Panc1 (cell line): Measurements from ENCODE around the gene TMEM63C. TPM values are rescaled to one million over a fixed set of nuclear protein-coding genes. Genes with fewer than 3 reads are reported as not detected.

Experiments used
- ATAC-seq: fragments of 200-7000 bp; cut with Tn5 transposase; 2 replicates; pipeline ENCODE4 v1.9.1; 2020; ENCODE audit warnings: mild to moderate bottlenecking, moderate library complexity
- BruUV-seq: library from RNA; stranded (reverse); fragments of 400-500 nt; replicated peaks from 2 replicates; lab custom pipeline; 2021; lab: Mats Ljungman, UMichigan
- CTCF ChIA-PET: fragments of 300-600 bp; sonication (Branson Sonifier 250); formaldehyde crosslinking; loops from one replicate; lab custom pipeline; 2022; ENCODE audit warnings: antibody characterized with exemption; lab: Charles Lee
- POLR2A ChIA-PET: fragments of 300-600 bp; sonication (Branson Sonifier 250); formaldehyde crosslinking; loops from one replicate; lab custom pipeline; 2022; ENCODE audit warnings: antibody characterized with exemption; lab: Charles Lee
- DNase-seq: peaks from one replicate; pipeline ENCODE4 v3.0.0-alpha.2; 2010; ENCODE audit warnings: low read depth, low spot score
- H3K27ac ChIP-seq: 2 replicates; pipeline ENCODE4 v1.5.1; 2011; ENCODE audit warnings: mild to moderate bottlenecking, low read length, inconsistent platforms
- H3K27me3 ChIP-seq: fragments of 200-500 bp; sonication (Bioruptor generic); 2 replicates; pipeline ENCODE4 v1.6.0; 2014; ENCODE audit warnings: low read length, inconsistent platforms; ENCODE audit not compliant: control insufficient read depth, insufficient read depth
- H3K36me3 ChIP-seq: fragments of 200-500 bp; sonication (Bioruptor generic); 2 replicates; pipeline ENCODE4 v1.5.1; 2014; ENCODE audit warnings: inconsistent platforms, mild to moderate bottlenecking, low read length, moderate library complexity; ENCODE audit not compliant: control insufficient read depth, insufficient read depth
- H3K4me1 ChIP-seq: 2 replicates; pipeline ENCODE4 v1.5.1; 2011; ENCODE audit warnings: inconsistent platforms, mild to moderate bottlenecking, low read length, moderate library complexity; ENCODE audit not compliant: control insufficient read depth, insufficient read depth
- H3K4me3 ChIP-seq, 2 experiments: 2 replicates each; pipeline ENCODE4 v1.5.1; 2011 to 2012; ENCODE audit warnings: low read depth in 2 of 2, low read length in 2 of 2, mild to moderate bottlenecking in 2 of 2, inconsistent platforms in 1 of 2, moderate library complexity in 1 of 2
- H3K9me3 ChIP-seq: fragments of 200-500 bp; sonication (Bioruptor generic); 2 replicates; pipeline ENCODE4 v1.5.1; 2014; ENCODE audit warnings: low read depth, mild to moderate bottlenecking, inconsistent platforms, low read length, moderate library complexity; ENCODE audit not compliant: control insufficient read depth, insufficient read depth
- CTCF ChIP-seq: fragments of 450-650 bp; IDR thresholded peaks from 2 replicates; pipeline ENCODE4 v1.5.1; 2017; ENCODE audit warnings: mild to moderate bottlenecking
- POLR2AphosphoS5 ChIP-seq: IDR thresholded peaks from 2 replicates; pipeline ENCODE4 v1.6.1; 2012; ENCODE audit warnings: mild to moderate bottlenecking, low read depth, low read length, moderate library complexity
- REST ChIP-seq, 2 experiments: IDR thresholded peaks; 2 replicates each; pipeline ENCODE4 v1.6.1; 2011 to 2012; ENCODE audit warnings: low read depth in 2 of 2, control low read depth in 1 of 2, low read length in 1 of 2, mild to moderate bottlenecking in 1 of 2, moderate library complexity in 1 of 2; ENCODE audit not compliant: insufficient read depth in 1 of 2
- SIN3A ChIP-seq: IDR thresholded peaks from 2 replicates; pipeline ENCODE4 v1.6.1; 2012; ENCODE audit warnings: low read depth, mild to moderate bottlenecking, low read length, moderate library complexity, borderline replicate concordance; ENCODE audit not compliant: insufficient read depth
- TCF7L2 ChIP-seq: IDR thresholded peaks from 2 replicates; pipeline ENCODE4 v1.6.1; 2011; ENCODE audit warnings: mild to moderate bottlenecking, low read depth, low read length, inconsistent platforms
- in situ Hi-C: cut with HindIII; loops from 2 replicates; pipeline ENCODE4 v1.10.0; 2016; ENCODE audit warnings: low sequenced_read_pairs, low pct_unique_long_range_greater_than_20kb
- intact Hi-C: fragments of 100-400 bp; cut with micrococcal nuclease; formaldehyde crosslinking; loops from one replicate; pipeline ENCODE4 v1.10.0; 2022; ENCODE audit not compliant: unreplicated experiment
- total RNA-seq: library from RNA; stranded (reverse); gene quantifications from one replicate; pipeline ENCODE4 v1.2.1, GENCODE V29; 2021; ENCODE audit not compliant: unreplicated experiment

Gene TMEM63C
- total RNA-seq, 1 experiment from 2014 or later, result 2.4 TPM

- BruUV-seq, result no TSS peak
- ChIA-PET CTCF (no interaction called here), POLR2A (no interaction called here)
- no peaks in the 10 kb centered on the region for H3K36me3 ChIP-seq
- no peak for TF ChIP-seq REST (IDR thresholded peaks at IDR 0.05; ENCODE audit: insufficient read depth in 1 of 2, low read depth in 2 of 2, low read length in 1 of 2)
- TF ChIP-seq SIN3A, result no peak
- no peak for TF ChIP-seq POLR2AphosphoS5
- TF ChIP-seq CTCF, result no peak
- TF ChIP-seq TCF7L2, result no peak
- no peaks in the 10 kb centered on the region for H3K27me3 ChIP-seq
- no peaks in the 10 kb centered on the region for H3K4me1 ChIP-seq
- in situ Hi-C loops, result no loop called here
- ATAC-seq, result no peak
- no peak overlapping the region for H3K27ac ChIP-seq
- intact Hi-C loops, result no loop called here
- no peaks in the 10 kb centered on the region for H3K9me3 ChIP-seq
- H3K4me3 ChIP-seq, result no peak overlapping the region
- no peak for DNase-seq
Observed at GRCh38 chr14:77195766-77196165, 14.2 kb downstream of the TMEM63C start.

- H3K27me3 ChIP-seq, result no peaks in the 10 kb centered on the region
- ATAC-seq (no peak), DNase-seq (no peak)
- no TSS peak for BruUV-seq
- CTCF ChIA-PET, result no interaction called here
- in situ Hi-C loops, result no loop called here
- no peaks in the 10 kb centered on the region for H3K9me3 ChIP-seq
- no peak for TF ChIP-seq TCF7L2
- TF ChIP-seq SIN3A, result no peak
- no peak for TF ChIP-seq POLR2AphosphoS5
- TF ChIP-seq CTCF, result no peak
- no peak for TF ChIP-seq REST (IDR thresholded peaks at IDR 0.05; ENCODE audit: insufficient read depth in 1 of 2, low read depth in 2 of 2, low read length in 1 of 2)
- no peak overlapping the region for H3K27ac ChIP-seq
- no peaks in the 10 kb centered on the region for H3K36me3 ChIP-seq
- intact Hi-C loops, result no loop called here
- no peak overlapping the region for H3K4me3 ChIP-seq
- no peaks in the 10 kb centered on the region for H3K4me1 ChIP-seq
- POLR2A ChIA-PET, result no interaction called here
Observed at GRCh38 chr14:77197988-77198387, 16.4 kb downstream of the TMEM63C start.
